HepG2 (cell line): ENCODE measurements around the gene C11orf65. TPM values are rescaled to one million over a fixed set of nuclear protein-coding genes. Genes with fewer than 3 reads are reported as not detected.

Experiments used
- ARID5B ChIP-seq: IDR thresholded peaks from 2 replicates; pipeline ENCODE4 v1.4.0; 2020; ENCODE audit warnings: mild to moderate bottlenecking, missing genetic modification reagents
- E2F1 ChIP-seq: sonication (generic); formaldehyde crosslinking; IDR thresholded peaks from 2 replicates; pipeline ENCODE4 v1.5.0; 2020; ENCODE audit warnings: missing genetic modification reagents
- FOXC1 ChIP-seq: sonication (generic); formaldehyde crosslinking; IDR thresholded peaks from 2 replicates; pipeline ENCODE4 v1.8.0; 2022; ENCODE audit warnings: mild to moderate bottlenecking, missing genetic modification reagents, borderline replicate concordance
- HOXD1 ChIP-seq: sonication (generic); formaldehyde crosslinking; IDR thresholded peaks from 2 replicates; pipeline ENCODE4 v1.5.0; 2020; ENCODE audit warnings: missing genetic modification reagents
- JUNB ChIP-seq: sonication (generic); formaldehyde crosslinking; IDR thresholded peaks from 2 replicates; pipeline ENCODE4 v1.8.0; 2022; ENCODE audit warnings: missing genetic modification reagents, mild to moderate bottlenecking, borderline replicate concordance
- NKX3-1 ChIP-seq: sonication (generic); formaldehyde crosslinking; IDR thresholded peaks from 2 replicates; pipeline ENCODE4 v1.5.0; 2020; ENCODE audit warnings: missing genetic modification reagents
- PHF8 ChIP-seq: sonication (generic); formaldehyde crosslinking; IDR thresholded peaks from 2 replicates; pipeline ENCODE4 v1.5.0; 2020; ENCODE audit warnings: missing genetic modification reagents
- RNF2 ChIP-seq: fragments of 450-650 bp; conservative IDR thresholded peaks from 2 replicates; pipeline ENCODE4 v1.6.1; 2016; ENCODE audit warnings: low read depth
- SAP130 ChIP-seq: IDR thresholded peaks from 2 replicates; pipeline ENCODE4 v1.6.1; 2016; ENCODE audit warnings: low read depth
- SIX1 ChIP-seq: sonication (generic); formaldehyde crosslinking; IDR thresholded peaks from 2 replicates; pipeline ENCODE4 v1.4.0; 2020; ENCODE audit warnings: missing genetic modification reagents, borderline replicate concordance
- SP2 ChIP-seq: sonication (generic); formaldehyde crosslinking; IDR thresholded peaks from 2 replicates; pipeline ENCODE4 v1.5.1; 2020; ENCODE audit warnings: mild to moderate bottlenecking, missing genetic modification reagents
- TBL1XR1 ChIP-seq: fragments of 150-350 bp; IDR thresholded peaks from 2 replicates; pipeline ENCODE4 v1.6.1; 2014; ENCODE audit warnings: borderline replicate concordance, low read length; ENCODE audit not compliant: partially characterized antibody
- TEAD3 ChIP-seq: optimal IDR thresholded peaks from 2 replicates; pipeline ENCODE3; 2016; ENCODE audit warnings: borderline replicate concordance
- XRCC5 ChIP-seq: fragments of 200-400 bp; formaldehyde crosslinking; optimal IDR thresholded peaks from 2 replicates; pipeline ENCODE3; 2017; ENCODE audit warnings: mild to moderate bottlenecking, low read length
- ZMYM3 ChIP-seq: sonication (generic); formaldehyde crosslinking; IDR thresholded peaks from 2 replicates; pipeline ENCODE4 v1.5.1; 2020; ENCODE audit warnings: mild to moderate bottlenecking, missing genetic modification reagents
- ZMYM4 ChIP-seq: sonication (generic); formaldehyde crosslinking; IDR thresholded peaks from 2 replicates; pipeline ENCODE4 v1.8.1; 2023; ENCODE audit warnings: mild to moderate bottlenecking, missing genetic modification reagents
- ZNF143 ChIP-seq: sonication (generic); formaldehyde crosslinking; IDR thresholded peaks from 2 replicates; pipeline ENCODE4 v1.4.0; 2020; ENCODE audit warnings: missing genetic modification reagents
- ZNF644 ChIP-seq: IDR thresholded peaks from 2 replicates; pipeline ENCODE4 v1.6.1; 2016; ENCODE audit warnings: low read depth
- ZNF781 ChIP-seq: sonication (generic); formaldehyde crosslinking; IDR thresholded peaks from 2 replicates; pipeline ENCODE4 v1.5.1; 2020; ENCODE audit warnings: borderline replicate concordance, mild to moderate bottlenecking, missing genetic modification reagents; ENCODE audit errors: not compliant biosample characterization
- ZNF800 ChIP-seq: sonication (generic); formaldehyde crosslinking; IDR thresholded peaks from 2 replicates; pipeline ENCODE4 v1.4.0; 2020; ENCODE audit warnings: missing genetic modification reagents
- polyA plus RNA-seq, 8 experiments: library from polyadenylated mRNA; depleted of rRNA in 3 of 8; stranded (reverse) in 7 of 8; unstranded in 1 of 8; fragments of >200 nt; fragmentation: Illumina TruSeq in 4 of 8; extraction: Trizol in 4 of 8; gene quantifications; 2 replicates each; pipeline versions ENCODE4 v1.2.1 to v1.2.3, GENCODE V29; 2011 to 2016; ENCODE audit warnings: low read depth in 4 of 8, missing spikeins in 1 of 8, mixed read lengths in 1 of 8; ENCODE audit not compliant: insufficient read depth in 1 of 8
- total RNA-seq, 5 experiments: library from RNA; depleted of rRNA; stranded (reverse); fragments of >200 nt; fragmentation: Illumina TruSeq; extraction: Trizol; gene quantifications; 2 replicates each; pipeline ENCODE4 v1.2.3, GENCODE V29; 2016; ENCODE audit warnings: low read depth in 1 of 5
- TF ChIP-seq, protein P1 (sequence below): IDR thresholded peaks from 2 replicates; pipeline ENCODE4 v1.6.1; 2012; ENCODE audit warnings: inconsistent platforms
- TF ChIP-seq, protein P2 (sequence below): sonication (generic); formaldehyde crosslinking; IDR thresholded peaks from 2 replicates; pipeline ENCODE4 v1.5.1; 2020; ENCODE audit warnings: mild to moderate bottlenecking, missing genetic modification reagents, moderate library complexity

The C11orf65 gene
- total and polyA plus RNA-seq, 2 of the 13 experiments (the other 11 are each of a cell fraction or from before 2014, with no cell fraction given) = 0.38 to 0.42 TPM

GRCh38 chr11:108497317-108498045 lies 30.2 kb upstream of the C11orf65 start (continued):
- TF ChIP-seq ZNF800 (CRISPR knock-in tag) = peak; percentile 27; the same call in 1 of the 2 replicates
- TF ChIP-seq E2F1 (CRISPR knock-in tag) = no peak
- TF ChIP-seq ARID5B (CRISPR knock-in tag) = peak; percentile 66
- 0 out of 2 replicates have a peak, but pooled peaks have one; percentile 70 for TF ChIP-seq NKX3-1 (CRISPR knock-in tag)
- TF ChIP-seq ZMYM4 (CRISPR knock-in tag) = peak; percentile 32; the same call in 1 of the 2 replicates
- TF ChIP-seq SAP130 (CRISPR knock-in tag) = peak; percentile 82
- peak; percentile 37 for TF ChIP-seq XRCC5
- TF ChIP-seq RNF2 = peak; percentile 25; the same call in 1 of the 2 replicates
- TF ChIP-seq HOXD1 (CRISPR knock-in tag) = peak; percentile 27; the same call in 1 of the 2 replicates
- peak; percentile 32 for TF ChIP-seq TEAD3 (CRISPR knock-in tag)
- TF ChIP-seq, protein P1, sequence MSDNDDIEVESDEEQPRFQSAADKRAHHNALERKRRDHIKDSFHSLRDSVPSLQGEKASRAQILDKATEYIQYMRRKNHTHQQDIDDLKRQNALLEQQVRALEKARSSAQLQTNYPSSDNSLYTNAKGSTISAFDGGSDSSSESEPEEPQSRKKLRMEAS = peak; percentile 47
- peak; percentile 83; the same call in 1 of the 2 replicates for TF ChIP-seq SIX1 (CRISPR knock-in tag)
- 0 out of 2 replicates have a peak, but pooled peaks have one; percentile 23 for TF ChIP-seq FOXC1 (CRISPR knock-in tag)
- TF ChIP-seq TBL1XR1 = peak; percentile 14
- TF ChIP-seq ZMYM3 = peak; percentile 64; the same call in 1 of the 2 replicates
- peak; percentile 73 for TF ChIP-seq PHF8
- TF ChIP-seq, protein P2, sequence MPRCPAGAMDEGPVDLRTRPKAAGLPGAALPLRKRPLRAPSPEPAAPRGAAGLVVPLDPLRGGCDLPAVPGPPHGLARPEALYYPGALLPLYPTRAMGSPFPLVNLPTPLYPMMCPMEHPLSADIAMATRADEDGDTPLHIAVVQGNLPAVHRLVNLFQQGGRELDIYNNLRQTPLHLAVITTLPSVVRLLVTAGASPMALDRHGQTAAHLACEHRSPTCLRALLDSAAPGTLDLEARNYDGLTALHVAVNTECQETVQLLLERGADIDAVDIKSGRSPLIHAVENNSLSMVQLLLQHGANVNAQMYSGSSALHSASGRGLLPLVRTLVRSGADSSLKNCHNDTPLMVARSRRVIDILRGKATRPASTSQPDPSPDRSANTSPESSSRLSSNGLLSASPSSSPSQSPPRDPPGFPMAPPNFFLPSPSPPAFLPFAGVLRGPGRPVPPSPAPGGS = no peak
- TF ChIP-seq SP2 (CRISPR knock-in tag) = no peak
- peak; percentile 75 for TF ChIP-seq ZNF644 (CRISPR knock-in tag)
- no peak for TF ChIP-seq ZNF781
- TF ChIP-seq ZNF143 (CRISPR knock-in tag) = no peak
- TF ChIP-seq JUNB (CRISPR knock-in tag) = peak; percentile 89; the same call in 1 of the 2 replicates
